Neural crest cell (in vitro differentiated cells): ENCODE measurements around the gene PLTP. TPM values are rescaled to one million over a fixed set of nuclear protein-coding genes. Genes with fewer than 3 reads are reported as not detected.

Source experiments
- DNase-seq: peaks from one replicate; pipeline ENCODE4 v3.0.0; 2021; ENCODE audit warnings: low read depth, mixed read lengths, low spot score
- H3K27ac Mint-ChIP-seq: one replicate; pipeline ENCODE4 v1.8.0; 2021; ENCODE audit warnings: mild to moderate bottlenecking, mixed read lengths; ENCODE audit not compliant: unreplicated experiment
- H3K27me3 Mint-ChIP-seq: 2 replicates; pipeline ENCODE4 v1.8.0; 2021; ENCODE audit warnings: low read depth, mild to moderate bottlenecking, mixed read lengths
- H3K36me3 Mint-ChIP-seq: 2 replicates; pipeline ENCODE4 v1.8.0; 2021; ENCODE audit warnings: low read depth, mild to moderate bottlenecking, mixed read lengths
- H3K4me1 Mint-ChIP-seq: 2 replicates; pipeline ENCODE4 v1.8.0; 2021; ENCODE audit warnings: mixed read lengths
- H3K4me3 Mint-ChIP-seq: one replicate; pipeline ENCODE4 v1.8.0; 2021; ENCODE audit warnings: mild to moderate bottlenecking, mixed read lengths
- H3K9me3 Mint-ChIP-seq: 2 replicates; pipeline ENCODE4 v1.8.0; 2021; ENCODE audit warnings: mixed read lengths
- total RNA-seq: library from RNA; stranded (reverse); gene quantifications from 2 replicates; pipeline ENCODE4 v1.2.1, GENCODE V29; 2021
- TF ChIP-seq, protein P1 (sequence below): fragments of 200-600 bp; sonication (generic); conservative IDR thresholded peaks from 2 replicates; pipeline ENCODE4 v1.5.0; 2021; ENCODE audit warnings: antibody characterized with exemption, mild to moderate bottlenecking

Gene PLTP
- total RNA-seq, 1 donor from 2014 or later: 61.0 TPM

DNA sequence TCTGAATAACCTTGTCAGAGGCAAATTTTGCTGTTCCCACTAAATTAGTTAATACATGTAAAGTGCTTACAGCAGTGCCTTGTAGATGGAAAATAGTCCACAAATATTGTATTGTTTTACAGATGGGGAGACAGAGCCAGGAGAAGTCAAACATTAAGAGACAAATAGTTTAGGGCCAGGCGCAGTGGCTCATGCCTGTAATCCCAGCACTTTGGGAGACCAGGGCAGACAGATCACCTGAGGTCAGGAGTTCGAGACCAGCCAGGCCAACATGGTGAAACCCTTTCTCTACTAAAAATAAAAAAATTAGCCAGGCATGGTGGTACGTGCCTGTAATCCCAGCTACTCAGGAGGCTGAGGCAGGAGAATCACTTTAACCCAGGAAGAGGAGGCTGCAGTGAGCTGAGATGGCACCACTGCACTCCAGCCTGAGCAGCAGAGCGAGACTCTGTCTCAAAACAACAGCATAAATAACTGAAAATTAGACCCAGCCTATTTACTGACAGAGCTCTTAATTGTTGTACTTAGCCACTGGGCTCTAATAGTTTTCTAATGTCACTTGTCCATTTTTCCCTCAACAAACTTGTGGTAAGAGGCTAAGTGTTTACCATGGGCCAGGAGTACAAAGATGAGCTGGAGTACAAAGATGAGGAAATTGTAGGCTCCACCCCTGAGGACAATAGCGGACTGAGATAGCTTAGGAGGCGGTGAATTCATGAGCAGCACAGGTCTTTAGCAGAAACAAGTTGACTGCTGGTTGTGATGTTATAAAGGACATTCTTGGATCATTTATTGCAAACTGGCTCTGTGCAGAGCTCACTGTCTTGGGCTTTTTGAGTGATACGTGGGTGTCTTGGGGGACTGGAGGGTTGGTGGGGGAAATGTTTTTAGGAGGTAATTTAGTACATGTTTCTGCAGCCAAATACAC is 48.1 kb downstream of the PLTP start:
- no peak overlapping the region for H3K27ac Mint-ChIP-seq
- no peak overlapping the region for H3K4me3 Mint-ChIP-seq
- TF ChIP-seq, protein P1, sequence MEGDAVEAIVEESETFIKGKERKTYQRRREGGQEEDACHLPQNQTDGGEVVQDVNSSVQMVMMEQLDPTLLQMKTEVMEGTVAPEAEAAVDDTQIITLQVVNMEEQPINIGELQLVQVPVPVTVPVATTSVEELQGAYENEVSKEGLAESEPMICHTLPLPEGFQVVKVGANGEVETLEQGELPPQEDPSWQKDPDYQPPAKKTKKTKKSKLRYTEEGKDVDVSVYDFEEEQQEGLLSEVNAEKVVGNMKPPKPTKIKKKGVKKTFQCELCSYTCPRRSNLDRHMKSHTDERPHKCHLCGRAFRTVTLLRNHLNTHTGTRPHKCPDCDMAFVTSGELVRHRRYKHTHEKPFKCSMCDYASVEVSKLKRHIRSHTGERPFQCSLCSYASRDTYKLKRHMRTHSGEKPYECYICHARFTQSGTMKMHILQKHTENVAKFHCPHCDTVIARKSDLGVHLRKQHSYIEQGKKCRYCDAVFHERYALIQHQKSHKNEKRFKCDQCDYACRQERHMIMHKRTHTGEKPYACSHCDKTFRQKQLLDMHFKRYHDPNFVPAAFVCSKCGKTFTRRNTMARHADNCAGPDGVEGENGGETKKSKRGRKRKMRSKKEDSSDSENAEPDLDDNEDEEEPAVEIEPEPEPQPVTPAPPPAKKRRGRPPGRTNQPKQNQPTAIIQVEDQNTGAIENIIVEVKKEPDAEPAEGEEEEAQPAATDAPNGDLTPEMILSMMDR: no peak

DNA sequence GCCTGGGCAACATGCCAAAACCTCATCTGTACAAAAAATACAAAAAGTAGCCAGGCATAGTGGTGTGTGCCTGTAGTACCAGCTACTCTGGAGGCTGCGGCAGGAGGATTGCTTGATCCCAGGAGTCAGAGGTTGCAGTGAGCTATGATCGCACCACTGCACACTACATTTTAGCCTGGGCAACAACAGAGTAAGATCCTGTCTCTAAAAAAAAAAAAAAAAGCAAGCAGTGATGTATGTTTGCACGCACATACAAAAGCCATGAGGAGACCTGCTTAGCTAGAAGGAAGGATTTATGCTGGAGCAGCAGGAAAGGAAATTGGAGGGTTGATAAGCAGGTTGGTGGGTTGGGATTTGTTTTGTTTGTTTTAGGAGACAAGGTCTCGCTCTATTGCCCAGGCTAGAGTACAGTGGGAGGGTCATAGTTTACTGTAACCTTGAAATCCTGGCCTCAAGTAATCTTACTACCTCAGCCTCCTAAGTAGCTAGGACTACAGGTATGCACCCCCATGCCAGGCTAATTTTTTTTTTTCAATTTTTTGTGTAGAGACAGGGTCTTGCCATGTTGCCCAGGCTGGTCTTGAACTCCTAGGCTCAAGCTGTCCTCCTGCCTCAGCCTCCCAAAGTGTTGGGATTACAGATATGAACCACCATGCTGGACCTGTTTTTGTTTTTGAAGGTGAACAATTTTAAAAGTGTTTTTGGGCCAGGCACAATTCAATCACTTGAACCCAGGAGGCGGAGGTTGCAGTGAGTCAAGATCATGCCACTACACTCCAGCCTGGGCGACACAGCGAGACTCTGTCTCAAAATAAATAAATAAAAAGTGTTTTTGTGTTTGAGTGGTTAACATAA is 50.5 kb downstream of the PLTP start:
- Mint-ChIP-seq H3K36me3 (no peaks in the 10 kb centered on the region), H3K27me3 (no peaks in the 10 kb centered on the region), H3K9me3 (no peaks in the 10 kb centered on the region), H3K27ac (peak overlapping the region; percentile 36), H3K4me1 (peaks cover 24% of the 10 kb centered on the region), H3K4me3 (no peak overlapping the region)
- TF ChIP-seq, protein P1: no peak
- no peak for DNase-seq

More for the DNA sequence above, 48.1 kb downstream of the PLTP start:
- no peak for DNase-seq
- Mint-ChIP-seq H3K4me1 (peaks cover 4% of the 10 kb centered on the region), H3K9me3 (no peaks in the 10 kb centered on the region), H3K27me3 (no peaks in the 10 kb centered on the region), H3K36me3 (no peaks in the 10 kb centered on the region)

DNA sequence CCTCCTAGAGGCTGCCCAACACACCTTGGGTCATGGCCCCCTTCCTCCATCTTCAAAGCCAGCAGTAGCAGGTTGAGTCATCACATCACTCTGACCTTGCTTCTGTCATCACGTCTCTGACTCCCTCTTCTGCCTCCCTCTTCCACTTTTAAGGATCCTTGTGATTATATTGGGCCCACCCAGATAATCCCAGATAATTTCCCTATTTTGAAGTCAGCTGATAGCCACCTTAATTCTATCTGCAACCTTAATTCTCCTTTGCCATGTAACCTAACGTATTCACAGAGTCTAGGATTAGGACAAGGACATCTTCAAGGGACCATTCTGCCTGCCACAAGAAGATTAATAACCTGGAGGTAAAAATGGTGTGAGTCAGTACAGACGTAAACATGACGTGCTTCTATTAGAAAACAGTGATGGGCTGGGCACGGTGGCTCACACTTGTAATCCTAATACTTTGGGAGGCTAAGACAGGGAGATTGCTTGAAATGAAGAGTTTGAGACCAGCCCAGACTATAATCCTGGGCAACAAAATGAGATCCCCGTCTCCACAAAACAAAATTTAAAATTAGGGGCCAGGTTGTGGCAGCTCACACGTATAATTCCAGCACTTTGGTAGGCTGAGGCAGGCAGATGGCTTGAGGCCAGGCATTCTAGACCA is 51.3 kb downstream of the PLTP start:
- Mint-ChIP-seq H3K4me1 (peaks cover 25% of the 10 kb centered on the region), H3K27me3 (no peaks in the 10 kb centered on the region), H3K9me3 (no peaks in the 10 kb centered on the region), H3K4me3 (no peak overlapping the region), H3K27ac (peak overlapping the region; percentile 36), H3K36me3 (no peaks in the 10 kb centered on the region)
- no peak for DNase-seq
- TF ChIP-seq, protein P1: no peak

DNA sequence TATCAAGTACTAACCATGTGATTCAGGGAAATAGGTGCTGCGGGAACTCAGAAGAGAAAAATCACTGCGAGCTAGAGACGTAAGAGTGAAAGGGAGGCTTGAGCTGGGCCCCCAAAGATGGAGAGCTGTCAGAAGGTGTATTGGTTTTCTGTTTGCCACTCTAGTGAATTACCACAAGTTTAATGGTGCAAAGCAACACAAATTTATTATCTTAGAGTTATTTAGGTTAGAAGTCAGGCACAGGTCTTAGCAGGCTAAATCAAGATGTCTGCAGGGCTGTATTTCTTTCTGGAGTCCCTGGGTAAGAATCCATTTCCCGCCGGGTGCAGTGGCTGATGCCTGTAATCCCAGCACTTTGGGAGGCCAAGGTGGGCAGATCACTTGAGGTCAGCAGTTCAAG is 52.0 kb downstream of the PLTP start:
- H3K27me3 Mint-ChIP-seq: no peaks in the 10 kb centered on the region
- no peak overlapping the region for H3K4me3 Mint-ChIP-seq
- TF ChIP-seq, protein P1: no peak
- H3K4me1 Mint-ChIP-seq: peaks cover 25% of the 10 kb centered on the region
- H3K27ac Mint-ChIP-seq: no peak overlapping the region
- DNase-seq: no peak
- no peaks in the 10 kb centered on the region for H3K36me3 Mint-ChIP-seq
- H3K9me3 Mint-ChIP-seq: no peaks in the 10 kb centered on the region

DNA sequence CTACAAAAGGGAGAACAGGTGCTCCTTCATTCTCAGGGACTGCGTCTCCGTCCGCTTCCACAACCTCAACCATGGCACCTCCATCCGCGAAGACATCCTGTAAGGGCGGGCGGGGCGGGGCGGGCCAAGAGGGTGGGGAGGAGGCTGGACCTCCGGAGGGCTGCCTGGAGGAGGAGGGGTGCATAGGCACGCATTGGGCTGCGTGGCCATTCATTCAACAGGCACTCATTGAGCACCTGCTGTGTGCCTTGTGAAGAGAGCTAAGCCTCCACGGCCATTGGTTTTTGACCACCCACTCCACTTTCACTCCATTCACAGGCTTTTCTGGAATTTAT is 54.1 kb downstream of the PLTP start:
- Mint-ChIP-seq H3K4me1 (peaks cover 25% of the 10 kb centered on the region), H3K9me3 (no peaks in the 10 kb centered on the region), H3K4me3 (peak overlapping the region; percentile 91), H3K36me3 (no peaks in the 10 kb centered on the region), H3K27me3 (no peaks in the 10 kb centered on the region), H3K27ac (peak overlapping the region; percentile 70)
- no peak for DNase-seq
- TF ChIP-seq, protein P1: no peak
